GM12872 (cell line): ENCODE data around the gene LRRN4CL.

Source experiments
- CTCF ChIP-seq: IDR thresholded peaks from 3 replicates; pipeline ENCODE4 v1.5.1; 2011; ENCODE audit warnings: low read depth, mild to moderate bottlenecking, low read length, moderate library complexity; ENCODE audit not compliant: insufficient read depth

Gene LRRN4CL

GRCh38 chr11:62677156-62677555, 12.2 kb downstream of the LRRN4CL start:
- TF ChIP-seq CTCF: no peak

- no peak for TF ChIP-seq CTCF
These were observed 12.6 kb downstream of the LRRN4CL start for GRCh38 chr11:62676698-62677097.

- TF ChIP-seq CTCF: no peak
These were observed 16.2 kb downstream of the LRRN4CL start for GRCh38 chr11:62673196-62673525.

- no peak for TF ChIP-seq CTCF
These were observed 17.5 kb downstream of the LRRN4CL start, which contains the start of the genes LBHD1 and UQCC3 for GRCh38 chr11:62671608-62672389. LBHD1 (minus strand) TSS chr11:62672267; CDS start chr11:62670031, 2,236 bp downstream. UQCC3 (plus strand) TSS chr11:62671673; CDS start chr11:62671746, 73 bp downstream.

GRCh38 chr11:62671236-62671607, 18.1 kb downstream of the LRRN4CL start:
- no peak for TF ChIP-seq CTCF

GRCh38 chr11:62669420-62670161, 19.7 kb downstream of the LRRN4CL start:
- TF ChIP-seq CTCF: no peak

- no peak for TF ChIP-seq CTCF
These were observed 21.9 kb downstream of the LRRN4CL start for GRCh38 chr11:62667460-62667859.
